ENCODE results near the gene BLTP3A. TPM values are rescaled to one million over a fixed set of nuclear protein-coding genes. Genes with fewer than 3 reads are reported as not detected.
"Not testable (repeated sequence)": the region's sequence is repeated elsewhere in the genome, so short reads cannot be mapped to it uniquely, and the experiment has no call there.

BLTP3A gene
- total RNA-seq, 2 donors from 2014 or later: 17.7 to 22.6 TPM

GRCh38 chr6:34798057-34798456 lies 6.2 kb downstream of the BLTP3A start:
- Histone ChIP-seq H3K4me3 (no peak overlapping the region), H3K27me3 (no peaks in the 10 kb centered on the region), H3K27ac (no peak overlapping the region), H3K4me1 (peaks cover 0 to 29% of the 10 kb centered on the region in 2 donors), H3K9me3 (no peaks in the 10 kb centered on the region), H3K36me3 (no peaks in the 10 kb centered on the region)
- DNase-seq (ENCODE audit: low spot score): no peak
- TF ChIP-seq CTCF (IDR thresholded peaks at IDR 0.05): no peak

GRCh38 chr6:34799547-34799946 lies 7.7 kb downstream of the BLTP3A start:
- DNase-seq (ENCODE audit: low spot score): no peak
- Histone ChIP-seq H3K27ac (no peak overlapping the region), H3K36me3 (no peaks in the 10 kb centered on the region), H3K27me3 (no peaks in the 10 kb centered on the region), H3K4me1 (peaks cover 0 to 21% of the 10 kb centered on the region in 2 donors), H3K9me3 (no peaks in the 10 kb centered on the region), H3K4me3 (no peak overlapping the region)
- TF ChIP-seq CTCF (IDR thresholded peaks at IDR 0.05): no peak

- Histone ChIP-seq H3K4me3 (no peak overlapping the region), H3K27ac (no peak overlapping the region), H3K9me3 (no peaks in the 10 kb centered on the region), H3K27me3 (no peaks in the 10 kb centered on the region), H3K4me1 (peaks cover 0 to 3% of the 10 kb centered on the region in 2 donors), H3K36me3 (no peaks in the 10 kb centered on the region)
- TF ChIP-seq CTCF (IDR thresholded peaks at IDR 0.05): no peak
- no peak for DNase-seq (ENCODE audit: low spot score)
Measured at GRCh38 chr6:34804543-34804942, 12.7 kb downstream of the BLTP3A start.

- H3K9me3 ChIP-seq; DNase-seq (ENCODE audit: low spot score); H3K4me3 ChIP-seq; H3K36me3 ChIP-seq; H3K4me1 ChIP-seq; H3K27me3 ChIP-seq; H3K27ac ChIP-seq: not testable (repeated sequence)
Measured at GRCh38 chr6:34805074-34805473, 13.2 kb downstream of the BLTP3A start.

- Histone ChIP-seq H3K36me3 (no peaks in the 10 kb centered on the region), H3K27ac (peak overlapping the region in 1 of 2 donors; percentile 2), H3K27me3 (no peaks in the 10 kb centered on the region), H3K4me3 (no peak overlapping the region), H3K4me1 (no peaks in the 10 kb centered on the region), H3K9me3 (no peaks in the 10 kb centered on the region)
- no peak for DNase-seq (ENCODE audit: low spot score)
- TF ChIP-seq CTCF (IDR thresholded peaks at IDR 0.05): no peak
Measured at GRCh38 chr6:34806738-34807453, 15.0 kb downstream of the BLTP3A start.

- not testable (repeated sequence) for H3K36me3 ChIP-seq; H3K9me3 ChIP-seq; H3K27me3 ChIP-seq; H3K27ac ChIP-seq; H3K4me3 ChIP-seq; DNase-seq (ENCODE audit: low spot score)
- H3K4me1 ChIP-seq: peaks cover 0 to 12% of the 10 kb centered on the region in 2 donors
Measured at GRCh38 chr6:34808473-34808872, 16.6 kb downstream of the BLTP3A start.

GRCh38 chr6:34809419-34809818 lies 17.5 kb downstream of the BLTP3A start:
- not testable (repeated sequence) for H3K9me3 ChIP-seq; H3K36me3 ChIP-seq; DNase-seq (ENCODE audit: low spot score); H3K27me3 ChIP-seq; H3K4me3 ChIP-seq; H3K27ac ChIP-seq
- peaks cover 0 to 12% of the 10 kb centered on the region in 2 donors for H3K4me1 ChIP-seq
